ENCODE measurements around the gene FBXO21. TPM values are rescaled to one million over a fixed set of nuclear protein-coding genes. Genes with fewer than 3 reads are reported as not detected.

FBXO21 gene
- total and polyA plus RNA-seq, 8 donors = 9.0 to 42.4 (median 24.8) TPM

- ATAC-seq (peak in 2 of 4 donors; percentile 24 to 25), DNase-seq (no peak), FAIRE-seq (no peak)
- 52 to 53% methylated on average over 8 of the region's 8 CpGs for WGBS, 2 donors
- Histone ChIP-seq H3K4me1 (peaks cover 0 to 24% (median 5%) of the 10 kb centered on the region in 3 donors), H3K9me3 (no peaks in the 10 kb centered on the region), H3K27me3 (no peaks in the 10 kb centered on the region), H3K4me3 (no peak overlapping the region), H3K27ac (peak overlapping the region in 1 of 4 donors; percentile 18), H3K36me3 (no peaks in the 10 kb centered on the region)
- no peak for TF ChIP-seq CTCF (IDR thresholded peaks at IDR 0.05)
- intact Hi-C loops (cut with DNase I) = no loop called here
Observed at GRCh38 chr12:117100851-117101673, 89.2 kb downstream of the FBXO21 start.

- ATAC-seq = peak in 3 of 4 donors; percentile 13 to 23 (median 17)
Observed at GRCh38 chr12:117100251-117100650, 90.0 kb downstream of the FBXO21 start.

GRCh38 chr12:117098361-117099217 is 91.7 kb downstream of the FBXO21 start:
- intact Hi-C loops (cut with DNase I) = no loop called here
- H3K27ac ChIP-seq = peak overlapping the region; percentile 44 to 95 (median 63)
- FAIRE-seq = no peak
- peak; percentile 70 to 78 (median 74) for ATAC-seq
- no peaks in the 10 kb centered on the region for H3K27me3 ChIP-seq
- no peaks in the 10 kb centered on the region for H3K36me3 ChIP-seq
- peak; percentile 80 to 93 (median 83) for DNase-seq
- TF ChIP-seq CTCF (IDR thresholded peaks at IDR 0.05) = no peak
- peak overlapping the region; percentile 90 to 93 (median 92) for H3K4me3 ChIP-seq
- WGBS, 2 donors = 1% methylated on average over 70 to 85 of the region's 85 CpGs
- H3K9me3 ChIP-seq = no peaks in the 10 kb centered on the region
- H3K4me1 ChIP-seq = peaks cover 5 to 29% (median 6%) of the 10 kb centered on the region in 3 donors

More at GRCh38 chr12:117100251-117100650, 90.0 kb downstream of the FBXO21 start:
- H3K9me3 ChIP-seq = no peaks in the 10 kb centered on the region
- H3K27ac ChIP-seq = peak overlapping the region in 1 of 4 donors; percentile 18
- no peaks in the 10 kb centered on the region for H3K36me3 ChIP-seq
- H3K27me3 ChIP-seq = no peaks in the 10 kb centered on the region
- peak in 1 of 6 donors; percentile 35 for DNase-seq
- WGBS, 2 donors = 26 to 30% methylated on average over 5 of the region's 5 CpGs
- H3K4me3 ChIP-seq = no peak overlapping the region
- no peak for FAIRE-seq
- H3K4me1 ChIP-seq = peaks cover 0 to 24% (median 5%) of the 10 kb centered on the region in 3 donors
- intact Hi-C loops (cut with DNase I) = no loop called here
- TF ChIP-seq CTCF (IDR thresholded peaks at IDR 0.05) = peak in 1 of 4 donors; percentile 10

DNA sequence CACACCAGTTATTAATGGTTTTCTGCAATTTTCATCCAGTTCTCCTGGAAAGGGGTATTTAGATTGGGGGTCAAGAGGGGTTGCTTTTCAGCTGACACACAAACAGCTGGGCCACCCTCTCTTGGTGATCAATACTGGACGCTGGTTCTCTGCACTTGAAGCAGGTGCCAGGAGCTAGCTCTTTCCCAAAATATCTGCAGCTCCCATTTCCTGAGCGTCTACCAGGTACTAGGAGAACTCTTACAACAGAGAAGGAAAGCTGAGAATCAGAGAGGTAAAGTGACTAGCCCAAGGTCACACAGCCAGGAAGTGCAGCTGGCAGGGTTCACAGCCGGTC is 92.3 kb downstream of the FBXO21 start:
- DNase-seq = no peak
- FAIRE-seq = no peak
- 1 to 6% methylated on average over 3 of the region's 3 CpGs for WGBS, 2 donors
- Histone ChIP-seq H3K27ac (peak overlapping the region; percentile 44 to 95 (median 63)), H3K4me1 (peaks cover 11 to 35% (median 12%) of the 10 kb centered on the region in 3 donors), H3K27me3 (no peaks in the 10 kb centered on the region), H3K4me3 (peak overlapping the region; percentile 90 to 93 (median 92)), H3K36me3 (no peaks in the 10 kb centered on the region), H3K9me3 (no peaks in the 10 kb centered on the region)
- no peak for TF ChIP-seq CTCF (IDR thresholded peaks at IDR 0.05)
- ATAC-seq = no peak
- intact Hi-C loops (cut with DNase I) = no loop called here

Data from pancreas (tissue), 10 donors.